T-helper 22 cell (primary cell): ENCODE measurements around the gene NOVA2.

Experiments
- DNase-seq: peaks from one replicate; pipeline ENCODE4 v3.0.0-alpha.2; 2020; ENCODE audit warnings: low read depth

Gene NOVA2

DNA sequence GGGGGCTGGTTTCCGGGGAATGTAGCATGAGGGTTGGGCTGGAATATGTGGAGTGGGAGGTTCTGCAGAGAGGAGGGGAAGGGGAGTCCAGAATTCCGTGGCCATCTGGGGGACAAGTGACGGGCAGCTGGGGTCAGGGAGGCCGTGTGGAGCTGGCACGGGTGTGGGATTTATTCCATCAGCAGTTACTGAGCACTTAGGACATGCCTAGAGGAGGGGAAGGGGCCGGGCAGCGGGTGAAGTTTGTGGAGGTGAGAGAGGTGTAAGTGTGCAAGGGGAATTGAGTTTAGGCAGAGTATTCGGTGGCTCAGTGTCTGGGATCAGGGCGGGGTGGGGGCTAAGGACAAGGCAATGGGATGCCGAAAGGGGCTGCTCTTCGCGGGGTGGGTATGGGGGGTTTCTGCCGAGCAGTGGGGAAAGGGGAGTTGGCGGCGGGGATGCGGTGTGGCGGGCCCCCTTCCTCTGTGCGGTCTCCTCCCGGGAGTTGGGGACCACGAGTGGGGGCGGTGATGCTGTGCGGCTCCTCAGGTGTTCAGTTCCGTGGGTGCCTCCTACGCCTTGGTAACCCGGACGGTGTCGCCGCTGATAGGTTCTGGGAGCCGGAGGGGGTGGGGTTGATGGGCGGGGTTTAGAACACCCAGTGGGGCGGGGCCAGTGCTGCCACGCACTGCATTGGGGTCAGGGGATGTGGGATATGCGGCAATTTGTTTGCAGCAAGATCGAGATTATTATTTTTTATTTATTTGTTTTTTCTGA lies 27.0 kb upstream of the NOVA2 start:
- DNase-seq, result peak; percentile 69

DNA sequence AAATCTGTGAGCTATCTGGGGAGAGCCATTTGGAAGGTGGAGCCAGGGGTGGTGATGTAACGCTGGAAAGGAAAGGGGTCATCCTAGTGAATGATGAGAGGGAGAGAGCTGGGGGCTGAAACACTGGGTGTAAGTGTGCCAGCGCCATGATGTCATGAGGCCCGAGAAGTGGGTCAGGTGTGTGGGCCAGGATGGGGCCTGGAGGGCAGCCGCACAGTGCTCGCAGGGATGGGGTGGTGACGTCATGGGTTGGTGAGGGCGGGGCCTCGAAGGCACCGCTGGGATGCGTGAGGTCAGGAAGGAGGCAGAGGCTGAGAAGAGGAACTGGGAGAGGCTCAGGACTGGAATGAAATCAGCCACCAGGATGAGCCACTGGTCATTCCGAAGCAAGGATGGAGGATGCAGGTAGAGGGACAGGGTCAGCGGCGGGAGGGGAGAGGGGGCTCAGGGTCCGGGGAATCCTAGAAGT lies 26.0 kb upstream of the NOVA2 start:
- DNase-seq, result no peak

DNA sequence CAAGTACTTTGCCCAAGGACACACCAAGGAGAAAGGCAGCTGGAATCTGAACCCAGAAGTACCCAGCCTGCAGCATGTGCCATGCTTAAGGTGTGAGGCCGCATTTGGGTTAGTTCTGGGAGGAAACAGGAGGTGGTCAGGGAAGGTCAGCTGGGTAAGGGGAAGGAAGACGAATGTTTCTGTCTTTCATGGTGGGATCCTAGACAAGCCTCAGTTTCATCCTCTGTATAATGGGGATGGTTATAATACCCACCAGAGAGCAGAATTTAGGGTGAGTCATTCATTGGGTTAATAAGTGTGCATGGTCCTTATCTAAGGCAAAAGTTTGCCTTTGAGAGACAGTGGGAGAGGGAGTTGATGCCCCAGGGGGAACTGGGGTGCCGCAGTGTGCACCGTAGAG lies 25.2 kb upstream of the NOVA2 start:
- no peak for DNase-seq

DNA sequence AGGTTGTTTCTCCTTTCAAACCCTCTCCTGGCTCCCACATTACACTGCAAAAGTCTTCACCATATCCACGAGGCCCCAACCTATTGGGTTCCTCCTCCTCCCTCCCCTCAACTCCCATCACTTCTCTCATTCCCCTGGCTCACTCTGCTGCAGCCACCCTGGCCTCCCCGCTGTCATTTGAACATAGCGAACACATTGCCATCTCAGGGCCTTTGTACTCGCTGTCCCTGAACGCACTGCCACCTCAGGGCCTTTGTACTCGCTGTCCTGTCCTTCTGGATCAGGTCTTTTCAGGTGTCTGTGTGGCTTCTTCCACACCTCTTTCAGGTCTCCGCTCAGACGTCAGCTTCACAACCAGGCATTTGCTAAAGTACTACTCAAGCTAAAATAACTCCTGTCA lies 23.3 kb upstream of the NOVA2 start:
- DNase-seq, result no peak

DNA sequence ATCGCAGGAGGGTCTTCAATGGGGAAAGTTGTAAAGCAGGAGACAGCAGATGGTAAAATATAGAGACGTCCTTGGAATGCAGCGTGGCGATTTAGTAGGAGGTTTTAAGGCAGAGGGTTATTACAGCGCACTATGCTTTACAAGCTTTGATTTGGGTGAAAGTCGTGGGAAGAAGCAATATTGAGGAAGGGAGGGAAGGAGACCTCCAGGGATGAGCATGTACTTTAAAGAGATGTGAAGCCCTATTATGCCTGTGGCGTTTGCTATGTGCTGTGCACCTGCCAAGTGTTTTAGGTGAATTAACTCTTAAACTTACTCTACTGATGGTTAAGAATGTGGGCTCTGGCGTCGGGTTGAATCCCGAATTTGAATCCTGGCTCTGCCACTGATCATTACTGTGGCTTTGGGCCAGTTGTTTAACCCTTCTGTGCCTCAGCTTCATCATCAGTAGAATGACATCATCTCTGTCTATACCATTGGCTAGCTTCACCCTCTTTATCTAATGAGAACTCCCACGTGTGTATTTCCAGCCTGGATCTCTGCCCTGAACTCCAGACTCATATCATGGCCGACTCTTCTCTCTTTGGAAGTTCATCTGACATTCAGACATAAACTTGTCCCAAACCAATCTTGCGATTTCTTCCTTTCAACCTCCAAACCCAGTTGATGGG lies 22.2 kb upstream of the NOVA2 start:
- DNase-seq, result no peak

DNA sequence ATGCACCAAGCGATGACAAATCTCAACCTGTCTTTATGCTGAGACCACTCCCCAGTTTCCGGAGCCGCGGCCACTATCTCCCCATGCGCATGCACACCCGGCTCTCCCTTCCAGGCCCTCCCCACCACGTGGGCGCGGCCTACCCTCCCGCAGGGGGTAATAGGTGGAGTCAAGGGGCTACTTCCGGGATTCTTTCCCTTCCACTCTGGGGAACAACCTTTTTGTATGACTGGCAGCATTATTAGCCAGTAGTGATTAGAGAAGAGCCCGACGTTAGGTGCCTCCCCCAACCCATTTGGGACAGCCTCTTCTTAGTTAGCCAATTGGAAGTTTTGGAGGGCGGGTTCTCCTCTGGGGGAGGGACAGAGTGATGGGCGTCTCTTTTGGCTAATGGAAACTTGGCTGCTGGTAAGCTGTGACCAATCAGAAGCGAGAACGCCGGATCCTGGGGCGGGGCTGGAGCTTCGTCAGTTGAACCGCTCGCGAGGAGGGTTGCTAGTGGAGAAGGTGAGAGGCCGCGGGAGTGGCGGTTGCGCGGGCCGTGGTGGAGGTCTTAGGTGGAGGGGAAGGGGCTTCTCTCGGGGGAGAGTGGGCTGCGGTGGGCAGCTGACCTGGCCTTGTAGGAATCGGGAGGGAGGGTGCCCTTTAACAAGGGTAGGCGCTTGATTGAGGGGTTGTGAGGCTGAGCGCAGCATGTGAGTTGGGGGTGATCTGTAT lies 21.5 kb upstream of the NOVA2 start, which contains the start of gene CCDC61:
CCDC61 (plus strand) TSS at position 470 of the 717 bp plus-strand sequence. CDS start 7,552 bp downstream, outside the sequence.
- peak; percentile 92 for DNase-seq

DNA sequence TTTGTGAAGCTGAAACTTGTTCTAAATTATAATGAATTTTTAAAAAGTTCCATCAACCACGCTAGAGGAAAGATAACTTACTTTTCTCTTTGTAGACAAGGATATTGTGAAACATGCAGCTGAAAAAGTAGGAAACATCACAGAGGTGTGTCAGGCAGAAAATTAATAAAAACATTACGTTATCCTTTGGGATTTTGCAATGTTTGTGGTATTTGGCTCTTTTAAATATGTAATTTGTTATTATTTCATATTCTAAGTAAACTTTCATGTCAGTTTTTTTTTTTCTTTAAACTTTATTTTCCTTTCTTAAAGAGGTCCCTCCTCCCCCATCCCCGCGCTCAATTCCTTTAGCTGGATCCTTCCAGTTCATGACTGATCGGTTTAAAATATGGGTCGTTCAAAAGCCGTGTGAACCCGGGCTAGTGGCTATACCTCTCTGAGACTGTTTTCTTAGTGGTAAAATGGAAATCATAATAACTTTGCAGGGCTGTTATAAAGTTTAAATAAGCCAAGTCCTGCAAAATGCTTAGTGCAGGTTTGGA lies 20.9 kb upstream of the NOVA2 start:
- no peak for DNase-seq

DNA sequence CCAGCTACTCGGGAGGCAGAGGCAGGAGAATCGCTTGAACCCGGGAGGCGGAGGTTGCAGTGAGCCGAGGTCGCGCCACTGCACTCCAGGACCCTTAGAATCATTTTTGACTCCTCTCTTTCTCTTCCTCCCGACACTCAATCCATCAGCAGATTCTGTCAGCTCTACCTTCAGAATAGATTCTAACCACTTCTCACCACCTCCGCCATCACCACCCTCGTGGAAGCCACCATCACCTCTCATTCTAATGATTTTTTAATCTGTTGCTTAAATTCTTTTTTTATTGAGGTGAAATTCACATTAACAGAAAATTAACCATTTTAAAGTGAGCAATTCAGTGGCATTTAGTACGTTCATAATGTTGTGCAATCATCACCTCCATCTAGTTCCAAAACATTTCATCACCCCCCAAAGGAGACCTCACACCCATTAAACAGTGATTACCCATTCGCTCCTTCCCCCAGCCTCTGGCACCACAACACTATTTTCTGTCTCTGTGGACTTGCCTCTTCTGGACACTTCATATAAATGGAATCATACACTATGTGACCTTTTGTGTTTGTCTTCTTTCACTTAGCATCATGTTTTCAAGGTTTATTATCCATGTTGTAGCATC lies 16.6 kb upstream of the NOVA2 start:
- DNase-seq, result no peak

DNA sequence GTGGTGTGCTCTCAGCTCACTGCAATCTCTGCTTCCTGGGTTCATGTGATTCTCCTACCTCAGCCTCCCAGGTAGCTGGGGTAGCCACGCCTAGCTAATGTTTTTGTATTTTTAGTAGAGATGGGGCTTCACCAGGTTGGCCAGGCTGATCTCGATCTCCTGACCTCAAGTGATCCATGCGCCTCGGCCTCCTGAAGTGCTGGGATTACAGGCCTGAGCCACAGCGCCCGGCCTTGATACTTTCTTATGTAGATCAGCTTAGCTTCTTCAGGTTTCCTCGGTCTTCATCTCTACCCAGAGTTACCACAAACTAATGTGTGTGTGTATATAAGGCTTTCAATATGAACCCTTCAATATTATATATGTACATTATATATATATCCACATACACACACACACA lies 11.7 kb upstream of the NOVA2 start:
- DNase-seq, result no peak

DNA sequence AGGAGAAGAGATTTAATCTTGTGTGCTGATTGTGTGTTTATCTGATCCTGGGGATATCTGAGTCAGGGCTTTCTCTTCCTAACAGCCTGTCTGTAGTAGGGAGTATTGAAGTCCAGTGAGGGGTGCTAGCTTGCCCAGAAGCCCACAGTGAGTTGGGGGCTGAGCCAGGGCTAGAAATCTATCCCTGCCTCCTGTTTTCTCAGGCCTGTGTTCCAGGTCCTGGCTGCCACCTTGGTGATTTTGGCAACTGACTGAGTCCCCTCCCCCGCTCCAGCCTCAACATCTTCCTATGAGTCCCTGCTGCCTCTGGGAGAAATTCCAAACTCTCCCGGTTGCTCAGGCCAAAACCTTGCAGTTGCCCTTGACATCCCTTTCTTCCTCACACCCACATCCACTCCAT lies 7.7 kb upstream of the NOVA2 start:
- no peak for DNase-seq

DNA sequence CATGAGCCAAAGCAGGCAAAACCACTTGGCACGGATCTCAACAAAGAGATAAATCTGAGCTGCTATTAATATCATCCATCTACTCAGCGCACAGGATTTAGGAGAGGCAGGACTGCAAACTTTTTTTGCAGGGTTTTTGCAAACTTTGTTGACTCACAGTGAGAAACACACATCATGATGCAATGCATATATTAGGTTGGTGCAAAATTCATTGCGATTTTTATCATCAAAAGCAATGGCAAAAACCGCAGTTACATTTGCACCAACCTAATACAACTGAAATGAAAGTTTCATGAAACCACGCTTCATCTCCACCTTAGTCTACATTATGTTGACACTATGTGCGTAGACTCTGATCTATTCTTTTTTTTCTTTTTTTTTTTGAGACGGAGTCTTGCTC lies 4.5 kb upstream of the NOVA2 start:
- DNase-seq, result no peak

DNA sequence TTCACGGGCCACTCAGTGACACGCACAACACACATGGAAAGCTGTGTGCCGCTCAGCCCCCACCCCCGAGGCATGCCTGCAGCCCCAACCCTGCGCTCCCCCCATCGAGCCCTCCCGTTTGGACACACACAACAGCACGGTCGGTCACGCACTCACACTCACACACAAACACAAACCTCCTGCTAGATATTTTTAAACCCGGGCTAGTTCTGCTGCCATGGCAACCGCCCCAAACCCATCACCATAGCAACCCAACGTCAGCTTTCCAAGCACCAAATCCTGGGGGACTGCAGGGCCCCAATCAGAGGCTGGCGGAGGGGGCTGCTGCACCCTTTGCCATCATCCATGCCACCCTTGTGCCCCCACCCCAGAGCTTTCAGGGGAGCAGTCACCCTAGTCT lies 2.5 kb upstream of the NOVA2 start:
- DNase-seq, result no peak

DNA sequence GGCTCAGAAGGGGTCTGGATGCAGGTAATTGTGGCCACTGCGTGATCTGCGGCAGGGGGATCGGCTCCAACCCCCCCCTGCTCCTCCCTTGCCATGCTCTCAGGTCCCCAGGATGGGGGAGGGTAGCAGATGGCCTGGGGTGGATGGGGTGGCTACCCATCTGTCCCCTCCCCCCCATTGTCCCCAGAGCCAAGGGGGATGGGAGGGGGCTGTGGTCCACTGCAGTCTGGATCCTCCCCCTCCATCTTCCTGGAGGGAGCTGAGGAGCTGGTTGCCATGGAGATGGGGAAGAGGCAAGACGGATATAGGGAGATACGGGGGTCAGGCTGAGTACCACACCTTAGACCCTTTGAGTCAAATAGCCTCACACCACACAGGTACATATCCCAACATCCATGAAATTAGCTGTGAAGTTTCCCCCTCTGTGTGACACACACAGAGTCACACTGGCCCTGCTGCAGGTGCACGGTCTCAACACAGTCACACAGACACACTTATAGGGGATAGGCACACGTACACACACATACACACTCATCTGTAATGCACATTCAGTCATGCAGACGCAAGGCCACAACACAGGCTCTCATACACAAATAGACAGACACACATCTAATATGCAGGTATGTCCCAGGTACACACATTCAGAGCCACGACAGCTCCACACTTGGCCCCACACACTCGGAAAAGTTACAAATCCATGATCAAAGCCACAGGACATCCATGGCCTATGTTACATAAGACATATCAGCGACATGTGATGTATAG lies 1.8 kb upstream of the NOVA2 start:
- no peak for DNase-seq

DNA sequence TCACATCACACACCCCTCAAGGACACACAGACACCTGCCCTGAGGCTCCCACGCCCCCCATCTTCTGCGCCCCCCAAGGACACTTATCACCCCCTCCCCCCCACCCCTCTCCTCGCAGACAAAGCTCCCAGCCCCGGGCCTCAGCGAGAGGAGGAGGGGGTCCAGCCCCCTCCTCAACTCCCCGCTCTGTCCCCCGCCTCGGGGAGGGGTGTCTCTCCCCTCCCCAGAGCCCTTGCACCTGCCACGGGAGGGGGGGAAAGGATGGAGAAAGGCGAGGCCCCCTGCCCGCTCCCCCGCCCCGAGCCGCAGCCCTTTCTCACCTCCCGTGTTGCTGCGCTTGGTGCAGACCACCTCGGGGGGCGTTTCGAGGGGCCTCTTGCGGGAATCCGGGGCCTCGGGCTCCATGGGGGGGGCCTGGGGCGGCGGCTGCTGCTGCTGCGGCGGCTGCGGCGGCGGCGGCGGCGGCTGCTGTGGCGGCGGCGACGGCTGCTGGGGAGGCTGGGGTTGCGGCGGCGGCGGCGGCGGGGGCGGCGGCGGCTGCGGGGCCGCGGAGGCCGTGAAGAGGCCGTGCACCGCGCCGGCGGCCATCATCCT lies 621 bp downstream of the NOVA2 start:
- no peak for DNase-seq

DNA sequence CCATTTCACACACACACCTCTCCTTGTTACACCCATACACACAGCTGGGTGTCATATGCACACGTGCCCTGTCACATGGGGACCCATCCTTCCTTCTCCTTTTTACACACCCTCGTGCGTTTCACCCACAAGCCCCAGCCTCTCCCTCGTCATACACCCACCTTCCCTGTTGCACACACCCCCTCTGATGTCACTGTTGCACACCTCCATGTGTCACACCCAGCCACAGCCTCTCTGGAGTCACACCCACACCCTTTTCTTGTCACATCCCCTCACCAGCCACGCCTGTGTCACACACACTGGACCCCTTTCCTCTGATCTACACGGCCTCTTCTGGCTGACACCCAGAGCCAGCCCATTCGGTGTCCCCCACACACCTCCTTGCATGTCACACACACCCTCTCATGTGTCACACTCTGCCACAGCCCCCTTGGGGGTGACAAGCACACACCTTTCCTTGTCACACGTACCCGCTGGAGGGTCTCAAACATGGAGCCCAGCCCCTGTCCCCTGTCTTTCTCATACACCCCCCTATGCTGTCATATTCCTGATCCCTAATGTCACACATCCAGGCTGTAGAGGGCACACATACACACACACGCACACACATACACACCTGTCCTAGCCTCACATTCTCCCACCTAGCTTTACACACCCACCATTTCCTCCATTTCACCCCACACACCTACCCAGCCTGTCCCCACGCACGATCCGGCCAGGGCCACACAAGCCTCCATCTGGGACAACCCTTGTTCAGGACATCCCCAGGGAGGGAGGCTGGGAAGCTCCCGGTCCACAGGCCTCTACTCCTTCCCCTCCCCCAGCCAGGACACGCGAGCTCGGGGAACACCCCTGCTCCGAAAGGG lies 1.4 kb downstream of the NOVA2 start:
- no peak for DNase-seq

DNA sequence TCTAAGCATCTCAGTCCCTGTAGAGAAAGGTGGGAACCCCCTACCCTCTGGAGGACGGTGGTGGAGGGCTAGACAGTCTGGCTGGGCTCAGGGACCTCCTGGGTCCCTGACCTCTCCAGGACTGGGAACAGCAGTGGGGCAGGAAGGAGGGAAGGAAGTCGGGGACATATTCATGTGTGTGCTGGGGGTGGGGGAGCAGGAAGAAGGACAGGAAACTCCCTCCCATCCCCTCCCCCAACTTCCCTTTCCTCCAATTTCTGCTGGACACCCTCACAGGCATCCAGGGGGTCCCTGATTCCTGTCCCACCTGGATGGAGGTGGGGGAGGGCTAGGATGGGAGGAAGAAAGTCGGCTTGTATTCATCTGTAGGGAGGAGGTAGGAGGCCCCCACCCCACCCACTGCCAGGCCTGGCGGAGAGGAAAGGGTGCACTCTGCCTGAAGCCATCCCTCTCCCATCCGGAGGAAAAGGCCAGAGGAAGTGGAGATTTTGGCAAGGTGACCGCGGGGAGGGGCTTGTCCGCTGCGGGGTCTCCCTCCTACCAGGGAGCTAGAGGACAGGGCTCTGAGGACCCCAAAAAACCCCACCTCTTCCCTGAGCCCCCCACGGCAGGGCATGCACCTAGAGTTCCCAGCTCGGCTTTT lies 2.3 kb downstream of the NOVA2 start:
- DNase-seq, result no peak

DNA sequence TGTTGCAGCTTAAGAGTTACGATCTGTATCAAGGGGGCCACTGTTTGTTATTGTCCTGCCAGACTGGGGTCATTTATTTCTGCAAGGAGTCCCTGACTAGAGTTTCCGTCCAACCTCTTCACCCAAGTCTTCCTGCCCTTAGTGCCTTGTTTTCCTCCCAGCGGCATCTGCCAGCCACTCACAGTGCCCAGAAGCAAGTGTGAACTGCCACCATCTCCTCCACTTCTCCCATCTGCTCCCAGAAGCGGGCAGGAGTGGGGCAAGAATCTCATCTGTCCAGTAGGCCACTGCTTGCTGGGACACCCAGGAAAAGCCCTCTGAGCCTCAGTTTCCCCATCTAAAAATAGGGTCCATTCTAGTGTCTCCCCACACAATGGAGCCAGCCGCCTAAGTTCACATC lies 4.0 kb downstream of the NOVA2 start:
- no peak for DNase-seq

DNA sequence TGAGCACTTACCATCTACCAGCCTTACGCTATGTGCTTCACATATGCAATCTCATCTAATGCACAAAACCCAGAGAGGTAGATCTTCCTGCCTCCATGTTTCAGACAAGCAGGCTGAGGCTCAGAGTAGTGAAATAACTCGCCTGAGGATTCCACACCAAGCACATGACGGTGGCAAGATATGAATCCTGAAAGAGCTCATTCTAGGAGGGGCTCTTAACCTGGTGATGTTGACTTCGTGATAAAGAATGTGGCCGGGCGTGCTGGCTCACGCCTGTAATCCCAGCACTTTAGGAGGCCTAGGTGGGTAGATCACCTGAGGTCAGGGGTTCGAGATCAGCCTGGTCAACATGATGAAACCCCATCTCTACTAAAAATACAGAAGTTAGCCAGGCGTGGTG lies 5.0 kb downstream of the NOVA2 start:
- DNase-seq, result no peak

DNA sequence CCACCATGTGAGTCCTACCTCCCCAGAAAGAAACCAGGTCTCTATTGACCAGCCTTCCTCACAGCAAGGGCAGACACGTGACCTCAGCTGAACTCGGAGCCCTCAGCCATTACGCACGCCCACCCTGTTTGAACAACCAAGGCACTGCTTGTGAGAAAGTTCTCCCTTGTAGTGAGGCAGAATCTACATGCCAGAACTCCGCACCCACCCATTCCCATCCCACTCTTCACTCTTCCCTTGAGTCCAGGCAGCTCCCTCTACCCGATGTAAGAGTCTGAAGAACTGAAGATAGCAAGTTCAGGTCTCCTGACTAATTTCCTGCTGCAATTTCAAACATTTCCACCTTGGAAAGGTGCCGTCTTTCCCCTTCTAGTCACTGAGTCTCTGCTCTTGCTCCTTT lies 6.4 kb downstream of the NOVA2 start:
- no peak for DNase-seq

DNA sequence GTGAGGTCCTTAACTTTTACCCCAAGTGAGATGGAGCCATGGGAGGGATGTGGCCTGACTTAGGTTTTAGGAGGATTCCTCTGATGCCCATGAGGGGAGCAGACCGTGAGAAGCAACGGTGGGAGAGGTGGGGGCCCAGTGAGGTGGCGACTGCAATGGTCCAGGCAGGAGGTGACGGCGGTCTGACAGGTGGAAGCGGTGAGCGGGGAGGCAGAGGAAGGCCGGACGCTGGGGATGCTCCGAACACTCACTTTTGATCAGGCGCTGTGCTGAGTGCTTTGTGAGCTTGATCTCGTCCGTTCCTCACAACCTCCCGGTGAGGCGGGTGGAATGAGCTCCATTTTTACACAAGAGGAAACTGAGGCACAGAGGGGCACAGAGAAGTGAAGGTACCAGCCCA lies 11.6 kb downstream of the NOVA2 start:
- no peak for DNase-seq
